ENCODE data around the gene WDR35.
A peak's percentile ranks its signal among the peaks of the same experiment; 100 is the strongest.

The WDR35 gene

DNA sequence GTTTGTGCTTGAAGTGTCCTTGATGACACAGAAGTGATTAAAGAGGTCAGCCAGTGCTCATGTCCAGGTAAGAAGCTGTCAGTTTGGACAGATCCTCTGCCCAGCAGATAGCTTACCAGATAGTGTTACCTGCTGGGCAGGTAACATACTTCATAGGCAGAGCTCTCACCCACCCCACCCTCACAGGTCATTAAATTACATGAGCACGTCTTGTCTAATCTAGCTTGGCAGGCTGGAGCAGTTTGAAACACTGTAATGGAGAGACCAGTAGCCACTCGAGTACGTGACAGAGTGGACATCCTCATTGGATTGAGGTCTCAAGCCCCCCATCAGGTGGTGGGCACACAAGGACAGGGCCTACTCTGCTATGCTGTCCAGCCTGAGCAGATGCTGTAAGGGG, 115.2 kb downstream of the WDR35 start:
- TF ChIP-seq CTCF (IDR thresholded peaks at IDR 0.05; ENCODE audit: low read depth, low read length, missing control alignments), result no peak
- no peak for DNase-seq (ENCODE audit: extremely low read depth, low read depth)
- no peak overlapping the region for H3K4me3 ChIP-seq (replicated peaks; ENCODE audit: low read depth, low read length)

DNA sequence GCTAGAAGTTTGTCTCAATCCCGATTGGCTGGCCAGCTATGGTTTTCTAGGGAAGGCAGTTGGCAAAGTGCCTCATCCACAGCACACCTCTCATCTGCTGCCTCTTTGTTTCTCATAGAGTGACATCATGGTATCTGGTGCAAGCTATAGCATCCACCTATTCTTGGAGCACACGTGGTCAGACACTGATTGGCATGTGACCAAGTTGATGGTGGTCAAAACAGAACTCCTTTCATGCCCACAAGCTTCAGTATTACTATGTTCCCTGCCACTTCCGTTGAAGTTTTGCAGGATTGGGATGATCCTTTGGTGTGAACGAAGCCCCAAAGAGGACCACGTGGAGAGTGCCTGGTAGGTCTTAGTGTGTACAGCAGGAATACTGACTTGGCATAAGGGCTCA, 116.9 kb downstream of the WDR35 start:
- TF ChIP-seq CTCF (IDR thresholded peaks at IDR 0.05; ENCODE audit: low read depth, low read length, missing control alignments), result no peak
- H3K4me3 ChIP-seq (replicated peaks; ENCODE audit: low read depth, low read length), result no peak overlapping the region
- DNase-seq (ENCODE audit: extremely low read depth, low read depth), result no peak

- no peak overlapping the region for H3K4me3 ChIP-seq (replicated peaks; ENCODE audit: low read depth, low read length)
- TF ChIP-seq CTCF (IDR thresholded peaks at IDR 0.05; ENCODE audit: low read depth, low read length, missing control alignments), result no peak
- no peak for DNase-seq (ENCODE audit: extremely low read depth, low read depth)
Measured at GRCh38 chr2:19872302-19872701, 117.6 kb downstream of the WDR35 start.

GRCh38 chr2:19871836-19872235, 118.1 kb downstream of the WDR35 start:
- no peak overlapping the region for H3K4me3 ChIP-seq (replicated peaks; ENCODE audit: low read depth, low read length)
- TF ChIP-seq CTCF (IDR thresholded peaks at IDR 0.05; ENCODE audit: low read depth, low read length, missing control alignments), result no peak
- no peak for DNase-seq (ENCODE audit: extremely low read depth, low read depth)

DNA sequence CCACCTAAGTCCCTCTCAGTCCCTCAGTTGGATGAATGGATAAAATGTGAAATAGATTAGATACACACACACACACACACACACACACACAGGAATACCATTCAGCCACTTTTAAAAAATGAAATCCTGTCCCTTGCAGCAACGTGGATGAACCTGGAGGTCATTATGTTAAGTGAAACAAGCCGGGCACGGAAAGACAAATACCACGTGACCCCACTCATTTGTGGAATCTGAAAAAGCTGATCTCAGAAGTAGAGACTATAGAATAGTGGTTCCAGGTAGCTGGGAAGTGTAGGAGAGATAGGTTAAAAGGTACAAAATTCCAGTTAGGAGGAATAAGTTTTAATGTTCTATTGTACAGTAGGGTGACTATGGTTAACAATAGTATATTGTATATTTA, 119.1 kb downstream of the WDR35 start:
- TF ChIP-seq CTCF (IDR thresholded peaks at IDR 0.05; ENCODE audit: low read depth, low read length, missing control alignments), result no peak
- H3K4me3 ChIP-seq (replicated peaks; ENCODE audit: low read depth, low read length), result no peak overlapping the region
- DNase-seq (ENCODE audit: extremely low read depth, low read depth), result no peak

- TF ChIP-seq CTCF (IDR thresholded peaks at IDR 0.05; ENCODE audit: low read depth, low read length, missing control alignments), result no peak
- H3K4me3 ChIP-seq (replicated peaks; ENCODE audit: low read depth, low read length), result peak overlapping the region; percentile 38
- no peak for DNase-seq (ENCODE audit: extremely low read depth, low read depth)
Measured at GRCh38 chr2:19868701-19869580, 121.0 kb downstream of the WDR35 start.
